Measurements from ENCODE around the gene TSPAN4. TPM values are rescaled to one million over a fixed set of nuclear protein-coding genes. Genes with fewer than 3 reads are reported as not detected.

Gene TSPAN4
- total RNA-seq, 3 donors from 2014 or later (not counting 1 experiment from before 2014, with no cell fraction given) = 11.2 to 18.6 (median 14.6) TPM

- H3K9me3 Mint-ChIP-seq = no peaks in the 10 kb centered on the region
- H3K27me3 Mint-ChIP-seq (ENCODE audit: low read depth in 2 of 2) = no peaks in the 10 kb centered on the region
- Histone ChIP-seq H3K36me3 (ENCODE audit: control insufficient read depth, insufficient read depth, low read length) (no peaks in the 10 kb centered on the region), H3K4me1 (ENCODE audit: control insufficient read depth, insufficient read depth, low read length) (peaks cover 15% of the 10 kb centered on the region), H3K27ac (ENCODE audit: low read length) (no peak overlapping the region), H3K4me3 (ENCODE audit: low read length) (no peak overlapping the region), H3K9me3 (ENCODE audit: control insufficient read depth, insufficient read depth, low read length) (no peaks in the 10 kb centered on the region), H3K27me3 (ENCODE audit: control insufficient read depth, insufficient read depth, low read length) (no peaks in the 10 kb centered on the region)
- DNase-seq (no peak), ATAC-seq (no peak)
- intact Hi-C loops (cut with micrococcal nuclease) = no loop called here
- no peak overlapping the region for H3K27ac Mint-ChIP-seq
- H3K4me3 Mint-ChIP-seq = no peak overlapping the region
- no peak for TF ChIP-seq CTCF (IDR thresholded peaks at IDR 0.05)
- no peaks in the 10 kb centered on the region for H3K36me3 Mint-ChIP-seq
- 89% methylated on average over 21 of the region's 21 CpGs for WGBS (ENCODE audit: insufficient coverage)
- peaks cover 7 to 12% of the 10 kb centered on the region in 2 donors for H3K4me1 Mint-ChIP-seq
These were observed 17.8 kb downstream of the TSPAN4 start for GRCh38 chr11:860234-861104.

GRCh38 chr11:861105-861479, 18.4 kb downstream of the TSPAN4 start:
- Histone ChIP-seq H3K27me3 (ENCODE audit: control insufficient read depth, insufficient read depth, low read length) (no peaks in the 10 kb centered on the region), H3K9me3 (ENCODE audit: control insufficient read depth, insufficient read depth, low read length) (no peaks in the 10 kb centered on the region), H3K4me1 (ENCODE audit: control insufficient read depth, insufficient read depth, low read length) (peaks cover 12% of the 10 kb centered on the region), H3K4me3 (ENCODE audit: low read length) (no peak overlapping the region), H3K36me3 (ENCODE audit: control insufficient read depth, insufficient read depth, low read length) (no peaks in the 10 kb centered on the region), H3K27ac (ENCODE audit: low read length) (no peak overlapping the region)
- Mint-ChIP-seq H3K27ac (no peak overlapping the region), H3K27me3 (ENCODE audit: low read depth in 2 of 2) (no peaks in the 10 kb centered on the region), H3K4me1 (peaks cover 7 to 12% of the 10 kb centered on the region in 2 donors), H3K36me3 (no peaks in the 10 kb centered on the region), H3K9me3 (no peaks in the 10 kb centered on the region), H3K4me3 (no peak overlapping the region)
- no peak for DNase-seq
- WGBS (ENCODE audit: insufficient coverage) = 92% methylated on average over 14 of the region's 14 CpGs
- TF ChIP-seq CTCF (IDR thresholded peaks at IDR 0.05) = no peak
- ATAC-seq = no peak
- intact Hi-C loops (cut with micrococcal nuclease) = no loop called here

- Histone ChIP-seq H3K4me1 (ENCODE audit: control insufficient read depth, insufficient read depth, low read length) (peaks cover under 1% of the 10 kb centered on the region), H3K27me3 (ENCODE audit: control insufficient read depth, insufficient read depth, low read length) (no peaks in the 10 kb centered on the region), H3K36me3 (ENCODE audit: control insufficient read depth, insufficient read depth, low read length) (no peaks in the 10 kb centered on the region), H3K4me3 (ENCODE audit: low read length) (no peak overlapping the region), H3K27ac (ENCODE audit: low read length) (no peak overlapping the region), H3K9me3 (ENCODE audit: control insufficient read depth, insufficient read depth, low read length) (no peaks in the 10 kb centered on the region)
- ATAC-seq = no peak
- no peak overlapping the region for H3K27ac Mint-ChIP-seq
- no peaks in the 10 kb centered on the region for H3K27me3 Mint-ChIP-seq (ENCODE audit: low read depth in 2 of 2)
- DNase-seq = no peak
- peaks cover 0 to 5% of the 10 kb centered on the region in 2 donors for H3K4me1 Mint-ChIP-seq
- no peak overlapping the region for H3K4me3 Mint-ChIP-seq
- H3K36me3 Mint-ChIP-seq = no peaks in the 10 kb centered on the region
- no peaks in the 10 kb centered on the region for H3K9me3 Mint-ChIP-seq
- intact Hi-C loops (cut with micrococcal nuclease) = no loop called here
- TF ChIP-seq CTCF (IDR thresholded peaks at IDR 0.05) = no peak
- 86% methylated on average over 20 of the region's 20 CpGs for WGBS (ENCODE audit: insufficient coverage)
These were observed 19.5 kb downstream of the TSPAN4 start for GRCh38 chr11:862081-862661.
